HG02938 (cell line): Measurements from ENCODE around the gene TNK2.

Experiments used
- ATAC-seq: cut with Tn5 transposase; IDR thresholded peaks from one replicate; pipeline ENCODE4 v1.9.1; 2021; ENCODE audit warnings: mild to moderate bottlenecking, moderate library complexity; ENCODE audit not compliant: unreplicated experiment

TNK2 gene

DNA sequence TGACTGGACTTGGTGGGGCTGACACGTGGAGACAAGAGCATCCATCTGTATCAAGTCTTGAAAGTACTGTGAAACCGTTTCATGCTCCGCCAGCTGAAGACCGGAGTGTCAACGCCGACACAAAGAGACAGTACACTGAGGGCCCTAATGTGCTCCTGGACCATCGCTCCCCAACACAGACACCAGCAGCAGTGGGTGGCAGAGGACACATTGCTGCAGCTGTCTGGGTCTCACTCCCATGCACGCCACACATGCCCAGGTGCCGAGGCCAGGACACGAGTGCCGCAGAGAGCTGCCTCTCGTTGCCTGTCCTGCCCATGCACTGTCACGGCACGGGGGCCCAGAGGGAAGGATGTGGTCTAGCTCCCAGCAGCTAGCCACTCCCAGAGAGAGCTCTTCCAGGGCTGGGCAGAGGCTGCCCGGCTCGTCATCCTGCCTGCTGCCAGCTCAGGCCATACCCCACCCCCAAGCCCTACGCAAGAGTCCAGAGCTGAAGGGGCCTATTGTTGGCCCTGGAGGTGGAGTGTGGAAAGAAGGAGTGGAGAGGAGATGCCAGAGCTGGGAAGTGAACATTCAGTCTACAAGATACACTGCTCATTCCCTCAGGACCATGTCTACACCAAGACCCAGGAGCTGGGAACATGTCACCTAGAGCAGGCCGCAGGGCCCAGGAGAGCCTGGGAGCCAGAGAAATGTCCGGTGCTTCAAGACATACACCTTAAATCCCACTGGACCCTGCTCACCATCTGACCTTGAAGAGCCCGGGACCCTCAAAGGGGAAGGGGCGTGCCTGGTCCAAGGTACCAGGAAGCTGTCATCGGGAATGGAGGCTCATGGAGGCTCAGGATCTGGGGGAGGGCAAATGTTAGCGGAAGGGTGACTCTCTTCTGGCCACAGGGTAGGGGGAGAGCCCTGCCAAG, 7.7 kb downstream of the TNK2 start:
- ATAC-seq, result peak; percentile 41

- ATAC-seq, result no peak
Measured at GRCh38 chr3:195899701-195900435, 8.5 kb downstream of the TNK2 start.

DNA sequence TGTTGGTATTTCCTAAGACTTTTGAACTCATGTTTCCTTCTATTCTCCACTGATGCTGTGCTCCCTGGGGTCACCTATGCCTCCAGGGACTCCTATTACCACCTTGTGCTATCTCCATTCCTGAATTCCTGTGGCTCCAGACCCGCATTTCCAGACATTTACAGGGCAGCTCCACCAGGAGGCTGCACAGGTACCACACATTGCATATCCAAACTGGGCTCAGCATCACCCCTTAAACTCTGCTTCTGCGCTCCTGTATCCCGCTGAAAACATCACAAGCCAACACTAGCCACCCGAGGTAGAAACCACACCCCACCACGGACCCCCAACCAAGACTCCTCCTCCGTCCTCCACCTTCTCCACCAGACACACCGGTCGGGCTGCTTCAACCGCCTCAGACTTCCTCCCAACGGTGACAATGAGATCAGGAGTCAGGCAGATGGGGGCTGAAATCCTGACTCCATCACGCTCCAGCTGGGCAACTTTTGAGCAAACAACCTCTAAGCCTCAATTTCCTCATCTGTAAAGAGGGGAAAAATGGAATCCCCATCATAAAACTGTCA, 10.4 kb downstream of the TNK2 start:
- ATAC-seq, result no peak

DNA sequence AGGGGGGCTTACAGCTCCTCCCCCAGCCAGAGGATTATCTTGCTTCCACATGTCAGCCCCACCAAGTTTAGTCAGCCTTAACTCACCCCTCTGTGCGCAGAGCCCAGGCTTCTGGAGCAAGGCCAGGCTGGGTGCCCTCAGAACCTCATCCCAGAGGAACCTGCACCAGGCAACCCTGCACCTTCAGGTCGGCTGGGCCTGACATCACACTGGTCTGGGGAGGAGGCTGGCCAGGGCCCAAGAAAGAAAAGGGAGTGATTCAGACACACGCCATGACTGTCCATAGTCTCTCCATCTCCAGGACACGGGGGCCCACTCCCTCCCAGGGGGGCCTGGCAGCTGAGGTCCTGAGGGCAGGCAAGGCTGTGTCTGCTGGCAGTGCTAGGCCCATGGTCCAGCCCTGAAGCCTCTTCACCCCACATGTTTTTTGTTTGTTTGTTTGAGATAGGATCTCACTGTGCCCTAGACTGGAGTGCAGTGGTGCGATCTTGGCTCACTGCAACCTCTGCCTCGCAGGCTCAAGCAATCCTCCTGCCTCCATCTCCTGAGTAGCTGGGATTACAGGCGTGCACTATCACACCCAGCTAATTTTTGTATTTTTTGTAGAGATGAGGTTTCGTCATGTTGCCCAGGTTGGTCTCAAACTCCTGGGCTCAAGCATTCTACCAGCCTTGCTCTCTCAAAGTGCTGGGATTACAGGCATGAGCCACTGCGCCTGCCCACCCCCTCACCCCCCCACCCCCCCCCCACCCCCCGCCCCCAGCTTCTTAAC, 11.1 kb downstream of the TNK2 start:
- ATAC-seq, result no peak

DNA sequence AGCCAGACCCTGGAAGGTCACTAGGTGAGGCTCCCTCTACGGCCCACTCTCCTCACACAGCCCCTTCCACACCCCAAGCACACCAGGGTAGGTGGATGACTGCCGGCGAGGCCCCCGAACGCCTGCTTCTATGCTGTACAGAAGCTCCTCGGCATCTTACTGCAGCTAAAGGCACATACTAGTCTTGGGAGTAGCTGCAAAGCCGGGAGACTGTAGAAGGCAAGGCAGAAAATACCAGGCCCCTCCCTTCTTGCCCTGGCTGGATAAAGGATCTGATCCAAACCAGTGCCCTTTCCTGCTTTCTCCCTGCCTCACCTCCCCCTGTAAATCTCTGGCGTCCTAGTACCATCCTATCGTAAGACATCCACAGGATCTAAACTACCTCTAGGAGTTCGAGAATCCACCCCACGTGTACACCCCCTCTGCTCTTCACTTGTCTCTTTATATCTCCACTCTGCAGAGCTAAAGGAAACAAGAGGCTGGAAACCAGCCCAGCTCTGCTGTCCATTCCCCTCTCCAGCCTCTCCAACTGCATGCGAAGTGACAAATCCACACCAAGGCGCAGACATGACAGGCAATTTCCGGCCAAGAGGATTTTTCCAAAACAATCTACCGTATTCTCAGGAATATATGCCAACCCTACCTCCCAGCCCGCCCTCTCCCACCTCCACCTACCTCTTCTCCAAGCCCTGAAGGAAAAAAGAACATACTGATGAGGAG, 11.8 kb downstream of the TNK2 start:
- ATAC-seq, result no peak

DNA sequence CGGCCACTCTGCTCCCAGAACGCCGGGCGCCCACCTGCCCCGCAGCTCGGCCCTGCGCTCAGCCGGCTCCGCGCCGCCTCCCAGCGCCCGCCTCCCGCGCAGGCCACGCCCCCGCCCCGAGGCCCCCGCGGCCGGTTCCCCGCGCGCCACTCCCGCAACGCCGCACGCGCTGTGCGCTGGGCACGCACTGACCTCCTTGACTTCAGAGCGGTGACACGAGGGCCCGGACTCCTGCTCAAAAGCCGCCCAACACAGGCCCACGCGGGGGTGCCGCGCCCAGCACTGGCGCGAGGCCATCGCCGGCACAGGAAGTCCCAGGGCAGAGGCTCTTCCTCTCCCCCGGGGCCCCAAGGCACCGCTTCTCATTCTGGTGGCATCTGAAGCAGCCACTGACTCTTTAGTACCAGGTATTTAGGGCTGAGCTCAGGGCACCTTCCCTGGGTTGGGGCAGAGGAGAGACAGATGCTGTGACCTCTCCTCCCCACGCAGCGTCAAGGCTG, 12.4 kb downstream of the TNK2 start:
- no peak for ATAC-seq

GRCh38 chr3:195895078-195895860, 13.1 kb downstream of the TNK2 start:
- peak; percentile 65 for ATAC-seq

DNA sequence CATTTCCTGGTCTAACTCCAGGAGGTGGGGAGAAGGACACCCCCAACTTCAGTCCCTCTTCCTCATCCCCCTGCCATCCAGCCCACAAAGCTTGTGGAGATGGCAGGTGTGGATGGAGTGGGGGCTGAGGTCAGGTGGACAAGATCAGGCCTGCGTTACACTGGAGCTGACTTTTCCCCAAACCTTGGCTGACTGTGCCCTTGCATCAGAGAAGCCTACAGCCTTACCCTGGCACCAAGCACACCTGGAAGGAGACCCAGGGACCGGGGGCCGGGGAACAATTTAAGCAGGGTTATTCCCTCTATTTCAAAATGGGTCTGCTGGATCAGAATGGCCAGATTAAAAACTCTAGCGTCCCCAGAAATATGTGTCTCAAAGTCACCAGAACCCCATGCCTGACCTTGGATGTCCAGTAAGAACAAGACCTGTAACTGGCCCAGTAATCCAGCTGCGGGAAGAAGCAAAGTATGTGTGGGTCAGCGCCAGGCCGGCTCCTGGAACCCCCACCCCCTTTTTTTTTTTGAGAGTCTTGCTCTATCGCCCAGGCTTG, 14.4 kb downstream of the TNK2 start:
- no peak for ATAC-seq

GRCh38 chr3:195893516-195893915, 14.8 kb downstream of the TNK2 start:
- no peak for ATAC-seq

GRCh38 chr3:195893044-195893395, 15.3 kb downstream of the TNK2 start:
- no peak for ATAC-seq

GRCh38 chr3:195892105-195893043, 16.0 kb downstream of the TNK2 start:
- ATAC-seq, result no peak

DNA sequence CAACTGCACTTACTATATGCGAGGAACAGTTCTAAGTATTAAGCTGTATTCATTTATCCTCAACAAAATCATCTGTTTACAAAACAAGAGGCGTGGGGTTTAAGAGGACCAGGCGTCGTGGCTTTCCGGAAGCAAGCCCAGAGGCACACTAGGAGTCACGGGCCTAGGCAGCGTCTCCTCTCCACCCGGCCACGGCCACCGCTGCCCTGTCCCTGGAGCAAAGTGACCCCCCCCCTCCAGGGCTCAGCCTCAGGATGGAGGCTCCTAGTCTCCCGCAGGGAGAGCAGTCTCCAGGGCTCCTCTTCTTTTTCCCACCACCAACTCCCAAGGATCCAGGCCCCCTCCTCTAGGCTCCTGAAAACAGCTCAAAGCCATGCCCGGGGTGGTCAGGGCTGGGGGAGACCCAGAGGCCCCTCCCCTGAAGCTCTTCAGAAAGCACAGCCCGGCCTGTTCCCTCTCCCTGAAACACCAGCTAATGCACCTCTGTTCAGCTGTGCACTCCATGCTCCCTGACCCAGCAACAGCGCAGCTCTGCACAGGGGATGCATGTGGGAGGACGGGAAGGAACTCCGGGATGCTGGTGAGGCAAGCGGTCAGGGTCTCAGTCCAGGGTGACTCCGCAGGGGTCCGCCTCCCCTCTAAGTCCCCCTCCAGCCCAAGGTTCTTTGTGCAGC, 16.8 kb downstream of the TNK2 start:
- ATAC-seq, result no peak

GRCh38 chr3:195889870-195890295, 18.5 kb downstream of the TNK2 start:
- no peak for ATAC-seq

GRCh38 chr3:195888981-195889869, 19.1 kb downstream of the TNK2 start:
- no peak for ATAC-seq

GRCh38 chr3:195888311-195888761, 20.0 kb downstream of the TNK2 start:
- no peak for ATAC-seq

DNA sequence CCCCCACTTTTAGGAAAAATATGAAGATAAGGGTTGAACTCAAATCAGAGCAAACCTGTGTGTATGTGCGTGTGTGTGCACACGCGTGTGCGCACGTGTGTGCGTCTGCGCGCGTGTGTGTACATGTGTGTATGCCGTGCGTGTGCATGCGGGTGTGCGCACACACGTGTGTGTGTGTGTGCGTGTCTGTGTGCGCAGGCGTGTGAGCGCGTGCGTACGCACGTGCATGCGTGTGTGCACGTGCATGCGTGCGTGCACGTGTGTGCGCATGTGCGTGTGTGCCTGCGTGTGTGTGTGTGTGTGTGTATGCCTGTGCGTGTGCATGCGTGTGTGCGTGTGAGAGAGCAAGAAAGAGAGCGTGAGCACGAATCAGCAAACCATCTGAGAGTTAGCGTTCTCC, 20.7 kb downstream of the TNK2 start:
- no peak for ATAC-seq
